Thoracic aorta (tissue), 2 donors: ENCODE measurements around the gene LRRC32. TPM values are rescaled to one million over a fixed set of nuclear protein-coding genes. Genes with fewer than 3 reads are reported as not detected.

ENCODE experiments used
- ATAC-seq: fragments of 150-250 bp; one replicate; pipeline ENCODE4 v1.8.0; 2017; ENCODE audit warnings: low read depth; ENCODE audit not compliant: insufficient number of reproducible peaks, low FRiP score
- DNase-seq: peaks from one replicate; pipeline ENCODE4 v3.0.0-alpha.2; 2020; ENCODE audit warnings: low spot score
- H3K27ac ChIP-seq, 2 donors: fragments of 200-600 bp; sonication (generic); 1 replicate in 1 of 2; 2 replicates in 1 of 2; pipeline ENCODE4 v1.5.1; 2016; ENCODE audit warnings: mild to moderate bottlenecking in 2 of 2, moderate library complexity in 2 of 2
- H3K27me3 ChIP-seq: fragments of 200-600 bp; sonication (generic); replicated peaks from 2 replicates; pipeline ENCODE4 v1.6.0; 2016; ENCODE audit warnings: mild to moderate bottlenecking; ENCODE audit not compliant: insufficient read depth
- H3K36me3 ChIP-seq: fragments of 200-600 bp; sonication (generic); one replicate; pipeline ENCODE4 v1.5.1; 2016
- H3K4me1 ChIP-seq, 2 donors: fragments of 200-600 bp; sonication (generic); 1 replicate in 1 of 2; 2 replicates in 1 of 2; pipeline versions ENCODE4 v1.5.1 to v1.6.0; 2016; ENCODE audit warnings: low read depth in 2 of 2, mild to moderate bottlenecking in 1 of 2; ENCODE audit not compliant: control insufficient read depth in 1 of 2
- H3K4me3 ChIP-seq: fragments of 200-600 bp; sonication (generic); 2 replicates; pipeline ENCODE4 v1.5.1; 2016; ENCODE audit warnings: mild to moderate bottlenecking
- H3K9me3 ChIP-seq: fragments of 200-600 bp; sonication (generic); 2 replicates; pipeline ENCODE4 v1.5.1; 2016
- CTCF ChIP-seq: fragments of 200-600 bp; sonication (generic); IDR thresholded peaks from one replicate; pipeline ENCODE4 v1.5.1; 2019; ENCODE audit warnings: antibody characterized with exemption
- total RNA-seq, 2 donors: library from RNA; depleted of rRNA; stranded (reverse); fragments of >200 nt; gene quantifications; one replicate each; pipeline versions ENCODE4 v1.1.0 to v1.2.3, GENCODE V29; 2016

The LRRC32 gene
- total RNA-seq, 2 donors from 2014 or later, result 133 to 214 TPM

DNA sequence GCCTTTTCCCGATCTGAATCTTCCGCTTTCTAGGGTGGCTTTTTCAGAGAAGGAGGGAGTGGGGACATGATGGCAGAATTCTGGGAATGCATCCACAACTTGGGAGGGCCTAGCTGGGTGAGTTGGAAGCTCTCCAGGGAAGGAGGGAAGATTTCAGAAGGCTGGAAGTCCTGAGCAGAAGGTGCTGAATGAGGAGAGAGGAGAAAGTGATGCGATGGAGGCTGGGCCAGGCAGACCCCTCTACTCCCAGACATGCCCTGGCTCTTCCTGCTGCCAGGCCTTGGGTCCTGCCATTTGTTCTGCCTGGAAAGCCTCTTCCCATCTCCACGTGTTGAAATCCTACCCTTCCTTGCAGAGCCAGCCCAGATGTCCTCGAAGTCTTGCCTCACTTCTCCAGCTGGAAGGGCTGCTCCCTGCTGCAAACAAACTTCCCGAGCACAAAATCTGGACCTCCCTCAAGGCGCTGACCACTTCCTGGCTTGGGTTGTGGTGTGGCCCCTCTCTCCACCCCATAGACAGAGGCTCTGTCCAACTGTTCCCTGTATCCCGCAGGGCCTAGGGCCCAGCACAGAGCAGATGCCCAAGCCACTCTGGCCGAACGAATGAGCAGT lies 16.8 kb downstream of the LRRC32 start:
- no peak for TF ChIP-seq CTCF
- peaks cover 7% of the 10 kb centered on the region for H3K36me3 ChIP-seq
- ATAC-seq (peak; percentile 44), DNase-seq (no peak)
- peak overlapping the region; percentile 44 for H3K4me3 ChIP-seq
- peak overlapping the region; percentile 82 to 84 for H3K27ac ChIP-seq
- no peaks in the 10 kb centered on the region for H3K9me3 ChIP-seq
- H3K4me1 ChIP-seq, result peaks cover 52 to 73% of the 10 kb centered on the region in 2 donors
- no peaks in the 10 kb centered on the region for H3K27me3 ChIP-seq

- peaks cover 2% of the 10 kb centered on the region for H3K36me3 ChIP-seq
- no peak for ATAC-seq
- peak overlapping the region; percentile 82 to 84 for H3K27ac ChIP-seq
These were observed 17.4 kb downstream of the LRRC32 start for GRCh38 chr11:76653012-76653673.

DNA sequence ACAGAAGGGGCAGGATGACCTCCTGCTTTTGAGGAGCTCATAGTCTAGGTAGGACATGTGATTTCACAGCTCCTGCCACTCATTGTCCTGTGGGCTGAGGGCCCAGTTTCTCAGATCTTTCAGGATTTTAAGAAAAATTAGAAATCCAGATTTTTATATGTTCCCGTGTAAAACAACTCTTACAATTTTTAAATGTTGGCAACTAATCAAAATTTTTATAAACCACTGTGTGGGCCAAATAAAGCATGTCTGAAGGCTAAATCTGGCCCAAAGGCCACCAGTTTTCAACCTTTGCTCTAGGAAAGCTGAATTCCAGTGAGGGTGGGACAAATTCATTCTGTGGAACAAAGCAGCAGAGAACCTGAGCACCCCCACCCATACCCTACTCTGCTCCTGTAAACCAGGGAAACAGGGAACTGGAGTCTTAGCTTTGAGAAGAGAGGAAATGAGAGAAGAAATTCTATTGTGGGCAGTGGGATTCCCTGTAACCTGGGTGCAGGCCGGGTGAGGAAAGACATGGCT lies 20.6 kb downstream of the LRRC32 start:
- peak overlapping the region; percentile 29 to 44 for H3K27ac ChIP-seq
- DNase-seq, result no peak
- ATAC-seq, result no peak
- no peak overlapping the region for H3K4me3 ChIP-seq
- peaks cover 4% of the 10 kb centered on the region for H3K9me3 ChIP-seq
- H3K36me3 ChIP-seq, result no peaks in the 10 kb centered on the region
- H3K4me1 ChIP-seq, result peaks cover 37 to 47% of the 10 kb centered on the region in 2 donors
- H3K27me3 ChIP-seq, result no peaks in the 10 kb centered on the region
- no peak for TF ChIP-seq CTCF

More at GRCh38 chr11:76653012-76653673, 17.4 kb downstream of the LRRC32 start:
- no peak for TF ChIP-seq CTCF
- Histone ChIP-seq H3K4me3 (peak overlapping the region; percentile 44), H3K4me1 (peaks cover 53 to 75% of the 10 kb centered on the region in 2 donors), H3K27me3 (no peaks in the 10 kb centered on the region), H3K9me3 (no peaks in the 10 kb centered on the region)
- DNase-seq, result no peak

DNA sequence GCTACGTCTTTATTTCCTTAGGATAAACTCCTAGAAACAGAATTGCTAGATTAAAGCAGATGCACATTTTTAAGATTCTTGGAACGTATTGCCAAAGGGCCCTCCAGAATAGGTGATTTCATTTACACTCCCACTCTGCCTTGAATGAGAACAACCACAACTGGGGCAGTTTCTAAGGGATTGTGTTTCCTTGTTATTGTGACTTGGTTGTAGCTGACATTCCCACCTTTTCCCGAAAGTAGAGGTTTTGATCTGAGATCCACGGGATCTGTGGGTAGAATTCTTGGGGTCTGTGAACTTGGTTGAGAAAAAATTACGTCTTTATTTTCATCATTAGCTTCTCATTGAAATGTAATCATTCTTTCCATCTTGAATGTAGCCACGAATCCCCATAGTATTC lies 21.5 kb downstream of the LRRC32 start:
- ATAC-seq (no peak), DNase-seq (no peak)
- H3K9me3 ChIP-seq, result peaks cover 4% of the 10 kb centered on the region
- no peak for TF ChIP-seq CTCF
- no peaks in the 10 kb centered on the region for H3K27me3 ChIP-seq
- H3K4me1 ChIP-seq, result peaks cover 32 to 40% of the 10 kb centered on the region in 2 donors
- H3K27ac ChIP-seq, result peak overlapping the region in 1 of 2 donors; percentile 44
- H3K36me3 ChIP-seq, result no peaks in the 10 kb centered on the region
- H3K4me3 ChIP-seq, result no peak overlapping the region

- H3K36me3 ChIP-seq, result no peaks in the 10 kb centered on the region
- peaks cover 26 to 30% of the 10 kb centered on the region in 2 donors for H3K4me1 ChIP-seq
- DNase-seq (no peak), ATAC-seq (no peak)
- H3K9me3 ChIP-seq, result peaks cover 4% of the 10 kb centered on the region
- no peak for TF ChIP-seq CTCF
- H3K27ac ChIP-seq, result no peak overlapping the region
- H3K4me3 ChIP-seq, result no peak overlapping the region
- H3K27me3 ChIP-seq, result no peaks in the 10 kb centered on the region
These were observed 22.5 kb downstream of the LRRC32 start for GRCh38 chr11:76648061-76648460.
